K562 (cell line): ENCODE data around the gene MCEMP1. TPM values are rescaled to one million over a fixed set of nuclear protein-coding genes. Genes with fewer than 3 reads are reported as not detected.
A peak's percentile ranks its signal among the peaks of the same experiment; 100 is the strongest.

ENCODE experiments used
- ATF1 ChIP-seq, 2 experiments: fragments of 450-650 bp in 1 of 2; IDR thresholded peaks; 2 replicates each; pipeline ENCODE4 v1.6.1; 2016; ENCODE audit warnings: missing compliant biosample characterization in 1 of 2, missing genetic modification characterization in 1 of 2
- CEBPB ChIP-seq: fragments of 450-650 bp; IDR thresholded peaks from 2 replicates; pipeline ENCODE4 v1.6.1; 2016; ENCODE audit warnings: missing genetic modification characterization, missing compliant biosample characterization
- ETV1 ChIP-seq: fragments of 450-650 bp; conservative IDR thresholded peaks from 2 replicates; pipeline ENCODE4 v1.6.1; 2016; ENCODE audit warnings: missing genetic modification characterization, control low read depth, low read depth, missing compliant biosample characterization
- HDAC8 ChIP-seq: fragments of 450-650 bp; IDR thresholded peaks from 2 replicates; pipeline ENCODE4 v1.6.1; 2016; ENCODE audit warnings: mild to moderate bottlenecking, missing genetic modification characterization, moderate library complexity, missing compliant biosample characterization
- HMG20B ChIP-seq: fragments of 250-450 bp; sonication (Bioruptor Pico); IDR thresholded peaks from 2 replicates; pipeline ENCODE4 v1.5.0; 2021; ENCODE audit warnings: mild to moderate bottlenecking
- SMAD4 ChIP-seq: fragments of 250-450 bp; sonication (Bioruptor Pico); conservative IDR thresholded peaks from 2 replicates; pipeline ENCODE4 v1.8.0; 2021; ENCODE audit warnings: inconsistent platforms, mild to moderate bottlenecking, moderate library complexity
- SOX6 ChIP-seq: fragments of 450-650 bp; IDR thresholded peaks from 2 replicates; pipeline ENCODE4 v1.6.1; 2014; ENCODE audit warnings: mild to moderate bottlenecking
- STAT5A ChIP-seq: IDR thresholded peaks from 2 replicates; pipeline ENCODE4 v1.6.1; 2012; ENCODE audit warnings: low read length, inconsistent platforms, borderline replicate concordance
- ZNF764 ChIP-seq: fragments of 250-450 bp; sonication (Bioruptor Pico); IDR thresholded peaks from 2 replicates; pipeline ENCODE4 v1.4.0; 2020; ENCODE audit warnings: low read depth, mild to moderate bottlenecking, moderate library complexity
- polyA plus RNA-seq, 8 experiments: library from polyadenylated mRNA; depleted of rRNA in 4 of 8; stranded (reverse) in 5 of 8; unstranded in 3 of 8; fragments of >200 nt; fragmentation: Nextera tagmentation in 2 of 8; fragmentation: Illumina TruSeq in 1 of 8; extraction: Ambion mirVana in 2 of 8; extraction: Trizol in 1 of 8; gene quantifications; 2 replicates each; pipeline versions ENCODE4 v1.2.1 to v1.2.3, GENCODE V29; 2011 to 2014; ENCODE audit warnings: inconsistent platforms in 1 of 8, missing spikeins in 1 of 8
- total RNA-seq, 7 experiments: library from RNA; depleted of rRNA in 6 of 7; stranded (reverse); fragments of >200 nt in 6 of 7; fragmentation: Illumina TruSeq in 2 of 7; extraction: Trizol in 2 of 7; gene quantifications; 2 replicates each; pipeline versions ENCODE4 v1.2.1 to v1.2.3, GENCODE V29; 2011 to 2021; ENCODE audit warnings: low replicate concordance in 1 of 7
- TF ChIP-seq, protein P1 (sequence below), 3 experiments: fragments of 200-800 bp in 1 of 3; fragments of 250-450 bp in 1 of 3; fragments of 450-650 bp in 1 of 3; sonication (Bioruptor Pico) in 1 of 3; sonication (Bioruptor generic) in 1 of 3; formaldehyde crosslinking in 1 of 3; IDR thresholded peaks; 2 replicates each; pipeline versions ENCODE4 v1.6.1 to v1.8.0; 2016 to 2022; ENCODE audit warnings: mild to moderate bottlenecking in 2 of 3, missing genetic modification characterization in 2 of 3, missing compliant biosample characterization in 1 of 3, moderate library complexity in 1 of 3
- TF ChIP-seq, protein P2 (sequence below): fragments of 150-350 bp; conservative IDR thresholded peaks from 2 replicates; pipeline ENCODE4 v1.6.1; 2014; ENCODE audit warnings: low read length
- TF ChIP-seq, protein P3 (sequence below): fragments of 450-650 bp; formaldehyde crosslinking; IDR thresholded peaks from 2 replicates; pipeline ENCODE4 v1.4.0; 2020; ENCODE audit warnings: mild to moderate bottlenecking, moderate library complexity
- TF ChIP-seq, protein P4 (sequence below): sonication (generic); formaldehyde crosslinking; IDR thresholded peaks from 2 replicates; pipeline ENCODE4 v1.8.0; 2022; ENCODE audit warnings: mild to moderate bottlenecking, missing genetic modification reagents

The MCEMP1 gene
- total and polyA plus RNA-seq, 9 of the 15 experiments (the other 6 are each of a cell fraction or from before 2014, with no cell fraction given), result 0.11 to 1.8 (median 0.51) TPM

DNA sequence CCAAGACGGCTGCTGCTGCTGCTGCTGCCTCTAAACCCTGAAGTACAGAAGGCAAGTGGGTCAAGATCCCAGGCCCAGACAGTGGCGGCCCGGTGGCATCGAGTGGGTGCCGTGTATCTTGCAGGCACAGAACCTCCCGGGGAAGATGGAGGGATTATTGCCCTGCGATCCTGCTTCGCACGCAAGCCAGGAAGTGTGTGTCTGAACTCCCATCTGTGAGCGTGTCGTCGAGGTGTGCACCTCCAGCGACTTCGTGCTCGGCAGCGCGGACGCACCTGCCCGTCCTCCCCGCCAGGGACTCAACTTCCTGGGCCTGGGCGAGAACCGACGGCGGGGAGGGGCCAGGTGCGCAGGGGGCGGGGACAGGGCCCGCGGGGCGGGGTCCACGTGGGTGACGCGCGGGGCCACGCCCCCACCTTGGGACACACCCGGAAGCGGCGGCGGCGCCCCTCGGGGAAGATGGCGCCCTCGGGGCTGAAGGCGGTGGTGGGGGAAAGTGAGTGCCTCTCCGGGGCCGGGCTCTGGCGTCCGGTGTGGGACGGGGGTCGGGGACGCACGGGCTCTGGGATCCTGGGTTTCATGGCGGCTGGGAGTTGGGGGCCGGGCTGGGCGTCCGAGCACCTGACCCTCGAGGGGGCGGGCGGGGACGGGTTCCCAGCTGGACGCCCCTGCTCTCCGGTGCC lies 40.1 kb upstream of the MCEMP1 start, which contains the start of gene STXBP2 (continued):
- TF ChIP-seq, protein P1, sequence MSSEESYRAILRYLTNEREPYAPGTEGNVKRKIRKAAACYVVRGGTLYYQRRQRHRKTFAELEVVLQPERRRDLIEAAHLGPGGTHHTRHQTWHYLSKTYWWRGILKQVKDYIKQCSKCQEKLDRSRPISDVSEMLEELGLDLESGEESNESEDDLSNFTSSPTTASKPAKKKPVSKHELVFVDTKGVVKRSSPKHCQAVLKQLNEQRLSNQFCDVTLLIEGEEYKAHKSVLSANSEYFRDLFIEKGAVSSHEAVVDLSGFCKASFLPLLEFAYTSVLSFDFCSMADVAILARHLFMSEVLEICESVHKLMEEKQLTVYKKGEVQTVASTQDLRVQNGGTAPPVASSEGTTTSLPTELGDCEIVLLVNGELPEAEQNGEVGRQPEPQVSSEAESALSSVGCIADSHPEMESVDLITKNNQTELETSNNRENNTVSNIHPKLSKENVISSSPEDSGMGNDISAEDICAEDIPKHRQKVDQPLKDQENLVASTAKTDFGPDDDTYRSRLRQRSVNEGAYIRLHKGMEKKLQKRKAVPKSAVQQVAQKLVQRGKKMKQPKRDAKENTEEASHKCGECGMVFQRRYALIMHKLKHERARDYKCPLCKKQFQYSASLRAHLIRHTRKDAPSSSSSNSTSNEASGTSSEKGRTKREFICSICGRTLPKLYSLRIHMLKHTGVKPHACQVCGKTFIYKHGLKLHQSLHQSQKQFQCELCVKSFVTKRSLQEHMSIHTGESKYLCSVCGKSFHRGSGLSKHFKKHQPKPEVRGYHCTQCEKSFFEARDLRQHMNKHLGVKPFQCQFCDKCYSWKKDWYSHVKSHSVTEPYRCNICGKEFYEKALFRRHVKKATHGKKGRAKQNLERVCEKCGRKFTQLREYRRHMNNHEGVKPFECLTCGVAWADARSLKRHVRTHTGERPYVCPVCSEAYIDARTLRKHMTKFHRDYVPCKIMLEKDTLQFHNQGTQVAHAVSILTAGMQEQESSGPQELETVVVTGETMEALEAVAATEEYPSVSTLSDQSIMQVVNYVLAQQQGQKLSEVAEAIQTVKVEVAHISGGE (CRISPR knock-in tag; IDR thresholded peaks at IDR 0.05), result peak in 1 of 3 experiments; percentile 16; a peak in 1 of 6 replicates
- TF ChIP-seq, protein P2, sequence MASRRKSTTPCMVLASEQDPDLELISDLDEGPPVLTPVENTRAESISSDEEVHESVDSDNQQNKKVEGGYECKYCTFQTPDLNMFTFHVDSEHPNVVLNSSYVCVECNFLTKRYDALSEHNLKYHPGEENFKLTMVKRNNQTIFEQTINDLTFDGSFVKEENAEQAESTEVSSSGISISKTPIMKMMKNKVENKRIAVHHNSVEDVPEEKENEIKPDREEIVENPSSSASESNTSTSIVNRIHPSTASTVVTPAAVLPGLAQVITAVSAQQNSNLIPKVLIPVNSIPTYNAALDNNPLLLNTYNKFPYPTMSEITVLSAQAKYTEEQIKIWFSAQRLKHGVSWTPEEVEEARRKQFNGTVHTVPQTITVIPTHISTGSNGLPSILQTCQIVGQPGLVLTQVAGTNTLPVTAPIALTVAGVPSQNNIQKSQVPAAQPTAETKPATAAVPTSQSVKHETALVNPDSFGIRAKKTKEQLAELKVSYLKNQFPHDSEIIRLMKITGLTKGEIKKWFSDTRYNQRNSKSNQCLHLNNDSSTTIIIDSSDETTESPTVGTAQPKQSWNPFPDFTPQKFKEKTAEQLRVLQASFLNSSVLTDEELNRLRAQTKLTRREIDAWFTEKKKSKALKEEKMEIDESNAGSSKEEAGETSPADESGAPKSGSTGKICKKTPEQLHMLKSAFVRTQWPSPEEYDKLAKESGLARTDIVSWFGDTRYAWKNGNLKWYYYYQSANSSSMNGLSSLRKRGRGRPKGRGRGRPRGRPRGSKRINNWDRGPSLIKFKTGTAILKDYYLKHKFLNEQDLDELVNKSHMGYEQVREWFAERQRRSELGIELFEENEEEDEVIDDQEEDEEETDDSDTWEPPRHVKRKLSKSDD, result no peak
- TF ChIP-seq HDAC8 (tag) (no peak), CEBPB (tag) (peak; percentile 55; the same call in 1 of the 2 replicates), HMG20B (CRISPR knock-in tag) (no peak), SOX6 (no peak), ATF1 (CRISPR knock-in tag; IDR thresholded peaks at IDR 0.05) (no peak), ATF1 (tag; IDR thresholded peaks at IDR 0.05) (no peak; the same call in 1 of the 2 replicates), ZNF764 (no peak), STAT5A (no peak), ETV1 (tag) (no peak; the same call in 1 of the 2 replicates), SMAD4 (CRISPR knock-in tag) (0 out of 2 replicates have a peak, but pooled peaks have one; percentile 27)
- TF ChIP-seq, protein P3, sequence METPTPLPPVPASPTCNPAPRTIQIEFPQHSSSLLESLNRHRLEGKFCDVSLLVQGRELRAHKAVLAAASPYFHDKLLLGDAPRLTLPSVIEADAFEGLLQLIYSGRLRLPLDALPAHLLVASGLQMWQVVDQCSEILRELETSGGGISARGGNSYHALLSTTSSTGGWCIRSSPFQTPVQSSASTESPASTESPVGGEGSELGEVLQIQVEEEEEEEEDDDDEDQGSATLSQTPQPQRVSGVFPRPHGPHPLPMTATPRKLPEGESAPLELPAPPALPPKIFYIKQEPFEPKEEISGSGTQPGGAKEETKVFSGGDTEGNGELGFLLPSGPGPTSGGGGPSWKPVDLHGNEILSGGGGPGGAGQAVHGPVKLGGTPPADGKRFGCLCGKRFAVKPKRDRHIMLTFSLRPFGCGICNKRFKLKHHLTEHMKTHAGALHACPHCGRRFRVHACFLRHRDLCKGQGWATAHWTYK (CRISPR knock-in tag), result no peak
- TF ChIP-seq, protein P4, sequence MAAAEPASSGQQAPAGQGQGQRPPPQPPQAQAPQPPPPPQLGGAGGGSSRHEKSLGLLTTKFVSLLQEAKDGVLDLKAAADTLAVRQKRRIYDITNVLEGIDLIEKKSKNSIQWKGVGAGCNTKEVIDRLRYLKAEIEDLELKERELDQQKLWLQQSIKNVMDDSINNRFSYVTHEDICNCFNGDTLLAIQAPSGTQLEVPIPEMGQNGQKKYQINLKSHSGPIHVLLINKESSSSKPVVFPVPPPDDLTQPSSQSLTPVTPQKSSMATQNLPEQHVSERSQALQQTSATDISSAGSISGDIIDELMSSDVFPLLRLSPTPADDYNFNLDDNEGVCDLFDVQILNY (CRISPR knock-in tag), result peak; percentile 29; the same call in 1 of the 2 replicates
